ENCODE measurements around the gene PEX19.

GRCh38 chr1:160315359-160315758 lies 30.4 kb upstream of the PEX19 start:
- TF ChIP-seq CTCF (IDR thresholded peaks at IDR 0.05) (no peak), POLR2A (IDR thresholded peaks at IDR 0.05) (no peak)
